IgD-negative memory B cell (primary cell): Measurements from ENCODE around the gene CCDC57. TPM values are rescaled to one million over a fixed set of nuclear protein-coding genes. Genes with fewer than 3 reads are reported as not detected.
A peak's percentile ranks its signal among the peaks of the same experiment; 100 is the strongest.

ENCODE experiments used
- H3K27ac Mint-ChIP-seq, 3 donors: one replicate each; pipeline ENCODE4 v1.8.0; 2020 to 2022; ENCODE audit warnings: mild to moderate bottlenecking in 3 of 3, mixed read lengths in 3 of 3, moderate library complexity in 1 of 3
- H3K27me3 Mint-ChIP-seq: one replicate; pipeline ENCODE4 v1.8.0; 2021; ENCODE audit warnings: mixed read lengths
- H3K36me3 Mint-ChIP-seq: one replicate; pipeline ENCODE4 v1.8.0; 2020; ENCODE audit warnings: mild to moderate bottlenecking, mixed read lengths
- H3K4me1 Mint-ChIP-seq, 3 donors: one replicate each; pipeline ENCODE4 v1.8.0; 2020 to 2022; ENCODE audit warnings: mixed read lengths in 3 of 3, mild to moderate bottlenecking in 1 of 3
- H3K4me3 Mint-ChIP-seq, 4 donors: one replicate each; pipeline ENCODE4 v1.8.0; 2020 to 2022; ENCODE audit warnings: mild to moderate bottlenecking in 4 of 4, mixed read lengths in 4 of 4, moderate library complexity in 3 of 4
- H3K9me3 Mint-ChIP-seq, 3 donors: one replicate each; pipeline ENCODE4 v1.8.0; 2020 to 2021; ENCODE audit warnings: mixed read lengths in 3 of 3, mild to moderate bottlenecking in 1 of 3
- polyA plus RNA-seq: library from polyadenylated mRNA; unstranded; fragments of 300-500 nt; fragmentation: Illumina TruSeq; gene quantifications from one replicate; pipeline ENCODE4 v1.2.3, GENCODE V29; 2021

The CCDC57 gene
- polyA plus RNA-seq, 1 donor from 2014 or later = 34.1 TPM

DNA sequence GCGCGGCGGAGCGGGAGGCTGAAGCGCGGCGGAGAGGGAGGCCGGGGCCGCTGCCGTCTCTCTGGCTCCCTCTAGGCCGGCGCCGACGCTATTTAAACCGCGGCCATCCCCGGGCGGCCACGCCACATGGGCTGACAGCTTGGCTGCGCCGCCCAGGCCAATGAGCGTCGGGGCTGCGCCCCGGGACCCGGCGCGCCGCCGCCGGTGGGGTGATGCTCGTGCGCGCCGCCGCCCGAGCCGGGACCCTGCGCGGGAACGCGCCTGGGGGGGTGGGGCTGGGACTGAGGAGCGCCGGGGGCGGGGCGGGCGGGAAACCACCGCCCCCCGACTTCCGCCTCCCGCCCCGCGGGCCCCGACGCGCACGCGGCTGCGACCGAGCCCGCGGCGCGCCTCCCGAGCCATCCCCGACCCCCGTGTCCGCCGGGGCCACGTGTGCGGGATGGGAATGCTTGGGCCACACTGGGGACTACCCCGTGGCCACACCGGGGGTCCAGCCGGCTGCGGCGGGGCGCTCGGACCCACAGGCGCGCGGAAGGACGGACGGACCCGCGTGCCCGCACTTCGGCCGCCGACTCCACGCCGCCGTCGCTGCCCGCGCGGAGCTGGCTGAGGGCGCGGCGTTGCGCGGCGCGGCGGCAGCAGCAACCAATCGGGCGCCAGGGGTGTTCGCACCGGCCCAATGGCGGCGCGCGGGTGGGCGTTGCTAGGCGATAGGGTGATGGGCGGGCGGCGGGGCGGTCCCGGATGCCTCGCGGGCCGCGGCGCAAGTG, 114.3 kb downstream of the CCDC57 start, which contains the start of gene FASN:
Gene FASN, minus strand, starts transcription at position 68 of the 770 bp plus-strand sequence. CDS start 1,791 bp downstream, outside the sequence.
- H3K36me3 Mint-ChIP-seq = no peaks in the 10 kb centered on the region
- peak within 1 kb of the TSS; percentile 81 to 90 (median 82) for H3K4me3 Mint-ChIP-seq
- H3K27ac Mint-ChIP-seq = peak within 1 kb of the TSS in 1 of 3 donors; percentile 92
- no peaks in the 10 kb centered on the region for H3K27me3 Mint-ChIP-seq
- no peaks in the 10 kb centered on the region for H3K9me3 Mint-ChIP-seq
- peaks cover 2 to 5% (median 5%) of the 10 kb centered on the region in 3 donors for H3K4me1 Mint-ChIP-seq

- Mint-ChIP-seq H3K4me1 (peaks cover 2 to 5% (median 5%) of the 10 kb centered on the region in 3 donors), H3K27ac (no peak overlapping the region), H3K36me3 (no peaks in the 10 kb centered on the region), H3K4me3 (peak overlapping the region in 3 of 4 donors; percentile 49 to 82 (median 79)), H3K27me3 (no peaks in the 10 kb centered on the region), H3K9me3 (no peaks in the 10 kb centered on the region)
These were observed 114.8 kb downstream of the CCDC57 start for GRCh38 chr17:82097919-82098168.

- Mint-ChIP-seq H3K27ac (no peak overlapping the region), H3K9me3 (no peaks in the 10 kb centered on the region)
These were observed 115.3 kb downstream of the CCDC57 start for GRCh38 chr17:82097184-82097918.

DNA sequence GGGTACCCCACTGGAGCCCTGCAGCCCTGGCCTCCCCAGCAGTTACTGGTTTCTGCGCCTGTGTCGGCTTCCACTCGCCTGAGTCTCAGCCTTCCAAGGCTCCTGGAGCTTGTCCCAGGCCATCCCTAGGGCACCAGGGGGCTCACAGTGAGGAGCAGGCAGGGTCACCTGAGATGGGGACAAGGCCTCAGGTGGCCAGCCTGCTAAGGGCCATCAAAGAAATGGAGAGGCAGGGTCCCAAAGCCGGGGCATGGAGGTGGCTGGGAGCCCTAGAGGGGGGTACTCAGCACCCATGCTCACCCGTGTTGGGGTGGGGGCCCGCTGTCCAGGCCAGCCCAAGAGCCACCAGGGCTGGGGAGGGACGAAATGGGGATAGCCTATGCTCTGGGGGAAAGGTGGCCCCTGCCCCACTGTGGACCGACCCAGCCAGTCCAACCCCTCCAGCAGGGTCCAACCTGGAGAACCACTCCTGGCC, 115.9 kb downstream of the CCDC57 start:
- H3K36me3 Mint-ChIP-seq = no peaks in the 10 kb centered on the region
- H3K4me3 Mint-ChIP-seq = peak overlapping the region in 3 of 4 donors; percentile 46 to 83 (median 78)
- no peak overlapping the region for H3K27ac Mint-ChIP-seq
- H3K4me1 Mint-ChIP-seq = peaks cover 2 to 5% (median 5%) of the 10 kb centered on the region in 3 donors
- no peaks in the 10 kb centered on the region for H3K27me3 Mint-ChIP-seq
- H3K9me3 Mint-ChIP-seq = no peaks in the 10 kb centered on the region

More at GRCh38 chr17:82097184-82097918, 115.3 kb downstream of the CCDC57 start:
- no peaks in the 10 kb centered on the region for H3K36me3 Mint-ChIP-seq
- peaks cover 2 to 5% (median 5%) of the 10 kb centered on the region in 3 donors for H3K4me1 Mint-ChIP-seq
- no peaks in the 10 kb centered on the region for H3K27me3 Mint-ChIP-seq
- peak overlapping the region in 3 of 4 donors; percentile 46 to 83 (median 82) for H3K4me3 Mint-ChIP-seq

- Mint-ChIP-seq H3K9me3 (no peaks in the 10 kb centered on the region), H3K36me3 (no peaks in the 10 kb centered on the region), H3K4me1 (peaks cover 2 to 5% (median 5%) of the 10 kb centered on the region in 3 donors), H3K27me3 (no peaks in the 10 kb centered on the region), H3K4me3 (peak overlapping the region in 3 of 4 donors; percentile 65 to 83 (median 78)), H3K27ac (peak overlapping the region in 2 of 3 donors; percentile 10 to 39)
These were observed 116.6 kb downstream of the CCDC57 start for GRCh38 chr17:82095777-82096708.

DNA sequence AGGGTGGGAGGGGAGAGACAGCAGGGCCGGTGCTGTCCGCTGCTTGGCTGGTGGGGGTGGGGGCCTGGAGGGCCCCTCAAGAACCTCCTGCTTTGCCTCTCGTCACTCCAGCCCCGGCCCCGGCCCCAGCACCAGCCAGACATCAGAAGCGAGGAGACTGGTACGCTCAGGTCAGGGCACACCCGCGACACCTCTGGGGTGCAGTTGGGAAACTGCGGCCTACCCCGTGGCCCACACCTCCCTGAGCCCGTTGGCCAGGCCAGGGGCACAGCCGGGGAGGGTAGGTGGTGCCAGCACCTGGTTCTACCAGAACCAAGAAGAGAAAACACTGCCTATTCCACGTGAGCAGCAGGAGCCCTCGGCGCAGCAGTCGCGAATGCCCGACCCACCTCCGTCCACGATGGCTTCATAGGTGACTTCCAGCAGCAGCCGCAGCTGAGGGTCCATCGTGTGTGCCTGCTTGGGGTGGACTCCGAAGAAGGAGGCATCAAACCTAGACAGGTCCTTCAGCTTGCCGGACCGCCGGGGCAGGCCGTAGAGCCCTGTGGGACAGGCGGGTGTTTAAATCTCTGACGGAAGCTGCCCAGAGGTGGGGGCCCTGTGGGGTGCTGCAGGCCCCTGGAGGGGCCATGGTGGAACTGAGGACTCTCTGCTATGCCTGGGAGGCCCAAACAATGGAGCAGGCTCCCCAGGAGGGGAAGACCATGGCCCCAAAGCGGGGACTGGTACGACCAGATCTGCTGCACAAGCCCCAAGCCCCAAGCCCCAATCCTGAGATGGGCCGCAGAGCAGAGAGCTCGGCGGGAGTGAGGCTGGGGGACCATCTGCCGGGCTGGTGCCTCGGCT, 117.5 kb downstream of the CCDC57 start:
- Mint-ChIP-seq H3K4me1 (peaks cover 2 to 5% (median 3%) of the 10 kb centered on the region in 3 donors), H3K9me3 (no peaks in the 10 kb centered on the region), H3K27me3 (no peaks in the 10 kb centered on the region), H3K4me3 (peak overlapping the region in 2 of 4 donors; percentile 45 to 65), H3K27ac (peak overlapping the region in 1 of 3 donors; percentile 39), H3K36me3 (no peaks in the 10 kb centered on the region)

- no peaks in the 10 kb centered on the region for H3K36me3 Mint-ChIP-seq
- no peaks in the 10 kb centered on the region for H3K9me3 Mint-ChIP-seq
- H3K4me3 Mint-ChIP-seq = no peak overlapping the region
- H3K4me1 Mint-ChIP-seq = no peaks in the 10 kb centered on the region
- no peak overlapping the region for H3K27ac Mint-ChIP-seq
- no peaks in the 10 kb centered on the region for H3K27me3 Mint-ChIP-seq
These were observed 119.5 kb downstream of the CCDC57 start for GRCh38 chr17:82092995-82093751.

GRCh38 chr17:82092628-82092994, 120.0 kb downstream of the CCDC57 start:
- no peak overlapping the region for H3K27ac Mint-ChIP-seq
- no peaks in the 10 kb centered on the region for H3K9me3 Mint-ChIP-seq

DNA sequence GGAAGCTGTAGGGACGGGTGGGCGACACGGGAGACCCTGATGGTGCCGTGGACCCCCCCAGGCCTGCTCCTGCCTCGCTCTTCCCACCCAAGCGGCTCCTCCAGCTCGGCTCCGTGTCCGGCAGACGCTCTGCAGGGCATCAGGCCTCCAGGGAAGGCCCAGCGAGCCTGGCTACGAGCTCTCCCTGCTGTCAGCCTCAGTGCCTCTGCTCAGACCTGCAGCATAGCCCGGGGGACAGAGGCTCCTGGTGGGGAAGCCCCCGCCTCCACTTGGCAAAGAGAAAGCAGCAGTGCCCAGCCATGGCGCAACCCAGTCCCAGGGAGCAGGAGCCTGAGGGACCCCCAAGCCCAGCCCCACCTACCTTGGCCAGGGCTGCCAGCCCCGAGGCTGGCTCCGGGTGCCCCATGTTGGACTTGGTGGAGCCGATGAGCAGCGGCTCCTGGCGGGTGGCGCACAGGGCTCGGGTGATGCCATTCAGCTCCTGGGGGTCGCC, 120.5 kb downstream of the CCDC57 start:
- H3K4me3 Mint-ChIP-seq = no peak overlapping the region
- no peaks in the 10 kb centered on the region for H3K36me3 Mint-ChIP-seq
- H3K27me3 Mint-ChIP-seq = no peaks in the 10 kb centered on the region
- H3K4me1 Mint-ChIP-seq = no peaks in the 10 kb centered on the region
- no peaks in the 10 kb centered on the region for H3K9me3 Mint-ChIP-seq
- no peak overlapping the region for H3K27ac Mint-ChIP-seq

More at GRCh38 chr17:82092628-82092994, 120.0 kb downstream of the CCDC57 start:
- H3K27me3 Mint-ChIP-seq = no peaks in the 10 kb centered on the region
- no peaks in the 10 kb centered on the region for H3K36me3 Mint-ChIP-seq
- H3K4me1 Mint-ChIP-seq = no peaks in the 10 kb centered on the region
- H3K4me3 Mint-ChIP-seq = no peak overlapping the region

DNA sequence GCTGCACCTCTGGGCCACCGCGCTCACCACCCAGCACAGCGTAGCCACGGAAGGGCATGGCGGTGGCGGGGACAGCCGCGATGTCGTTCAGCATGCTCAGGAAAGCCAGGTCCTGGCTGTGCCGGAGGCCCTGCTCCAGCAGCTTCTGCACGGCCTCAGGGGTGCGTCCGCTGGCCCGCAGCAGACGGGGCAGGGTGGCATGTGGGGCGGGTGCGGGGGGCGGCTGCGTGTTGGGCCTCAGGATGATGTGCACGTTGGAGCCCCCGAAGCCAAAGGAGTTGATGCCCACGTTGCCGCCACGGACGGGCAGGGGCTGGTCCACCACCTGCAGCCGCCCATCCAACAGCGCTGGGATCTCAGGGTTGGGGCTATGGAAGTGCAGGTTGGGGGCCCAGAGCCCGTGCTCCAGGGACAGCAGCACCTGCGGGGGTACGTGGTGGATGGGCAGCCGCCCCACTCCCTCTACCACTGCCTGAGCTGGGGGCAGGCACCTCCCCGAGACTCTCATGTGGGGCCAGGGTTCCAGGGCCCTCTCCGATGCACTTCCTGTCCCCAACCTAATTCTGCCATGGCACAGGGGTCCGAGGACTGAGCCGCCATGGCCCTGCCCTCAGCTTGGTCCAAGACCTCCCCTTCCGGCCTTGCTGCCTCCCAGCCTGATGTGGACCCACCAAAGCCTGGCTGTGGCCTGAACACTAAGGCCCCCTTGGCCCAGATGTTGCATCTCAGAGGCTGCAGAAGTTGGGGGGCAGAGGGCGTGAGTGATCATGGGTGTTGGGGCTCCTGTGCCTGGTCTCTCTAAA, 121.2 kb downstream of the CCDC57 start:
- no peak overlapping the region for H3K4me3 Mint-ChIP-seq

DNA sequence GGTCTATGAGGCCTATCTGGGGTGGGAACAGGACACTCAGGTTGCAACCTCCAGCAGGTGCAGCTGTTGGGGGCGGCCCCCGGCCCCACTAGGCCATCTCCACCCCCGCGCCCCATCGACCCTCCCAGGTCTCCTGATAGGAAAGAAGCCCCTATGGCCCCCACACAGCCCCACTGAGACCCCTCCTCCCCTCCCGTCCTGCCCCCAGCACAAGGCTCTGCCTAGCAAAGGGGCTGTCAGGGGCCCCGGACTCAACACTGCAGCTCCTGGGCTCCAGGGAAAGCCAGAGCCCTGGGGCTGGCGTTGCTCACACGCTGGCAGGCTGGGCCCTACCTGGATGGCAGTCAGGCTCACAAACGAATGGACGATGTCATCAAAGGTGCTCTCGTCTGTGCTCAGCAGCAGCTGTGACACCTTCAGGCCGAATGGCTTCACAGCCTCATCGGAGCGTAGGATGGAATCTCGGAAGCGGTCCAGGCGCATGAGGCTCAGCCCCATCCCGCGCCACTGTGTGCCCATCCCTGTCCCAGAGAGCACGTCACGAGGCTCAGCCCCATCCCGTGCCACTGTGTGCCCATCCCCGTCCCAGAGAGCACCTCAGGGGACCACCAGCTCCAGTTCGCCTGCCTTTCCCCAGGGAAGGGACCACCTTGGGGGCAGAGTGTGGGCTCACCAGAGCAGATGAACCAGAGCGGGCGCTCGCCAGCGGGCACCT, 121.9 kb downstream of the CCDC57 start:
- H3K27me3 Mint-ChIP-seq = no peaks in the 10 kb centered on the region
- no peak overlapping the region for H3K27ac Mint-ChIP-seq
- H3K4me1 Mint-ChIP-seq = no peaks in the 10 kb centered on the region
- no peaks in the 10 kb centered on the region for H3K36me3 Mint-ChIP-seq
- no peaks in the 10 kb centered on the region for H3K9me3 Mint-ChIP-seq
- no peak overlapping the region for H3K4me3 Mint-ChIP-seq

More for the DNA sequence above, 121.2 kb downstream of the CCDC57 start:
- Mint-ChIP-seq H3K36me3 (no peaks in the 10 kb centered on the region), H3K27me3 (no peaks in the 10 kb centered on the region), H3K4me1 (no peaks in the 10 kb centered on the region), H3K27ac (no peak overlapping the region), H3K9me3 (no peaks in the 10 kb centered on the region)
